ENCODE measurements around the gene LRCH3. TPM values are rescaled to one million over a fixed set of nuclear protein-coding genes. Genes with fewer than 3 reads are reported as not detected.

Gene LRCH3
- total RNA-seq, 1 experiment from 2014 or later: 43.1 TPM

- Histone ChIP-seq H3K4me2 (ENCODE audit: low read length) (no peak overlapping the region), H3K9ac (ENCODE audit: low read length) (no peak overlapping the region), H4K20me1 (ENCODE audit: low read length) (no peaks in the 10 kb centered on the region), H3K4me3 (ENCODE audit: low read length) (no peak overlapping the region), H3K27ac (ENCODE audit: low read length) (no peak overlapping the region), H3K79me2 (ENCODE audit: low read length) (no peaks in the 10 kb centered on the region), H3K9me3 (ENCODE audit: low read length) (no peaks in the 10 kb centered on the region), H2AFZ (ENCODE audit: low read length) (no peak overlapping the region), H3K36me3 (ENCODE audit: low read depth, low read length) (peaks cover 5% of the 10 kb centered on the region; the same call in 1 of the 2 replicates), H3F3A (ENCODE audit: low read length, unreplicated experiment) (no peaks in the 10 kb centered on the region), H3K9me2 (replicated peaks; ENCODE audit: low read length) (no peaks in the 10 kb centered on the region), H3K27me3 (ENCODE audit: low read length) (no peaks in the 10 kb centered on the region), H3K4me1 (ENCODE audit: insufficient read depth, low read length) (no peaks in the 10 kb centered on the region)
- no peak for TF ChIP-seq EZH2phosphoT487 (IDR thresholded peaks at IDR 0.05; ENCODE audit: borderline replicate concordance, low read length)
- TF ChIP-seq EZH2 (IDR thresholded peaks at IDR 0.05; ENCODE audit: low read length, unreplicated experiment): no peak
- no peak for TF ChIP-seq CTCF (conservative IDR thresholded peaks at IDR 0.05; ENCODE audit: low read depth, low read length)
- intact Hi-C loops (cut with micrococcal nuclease): no loop called here
- ChIA-PET POLR2A (ENCODE audit: unreplicated experiment) (no interaction called here), CTCF (interaction anchor here (0.6 kb wide), 1 partner anchor 31 kb away, joined by 7 read pairs; no protein-coding TSS in a partner anchor)
- BruUV-seq (replicated peaks): no TSS peak
- DNase-seq (peak; percentile 6), ATAC-seq (peak; percentile 66)
Measured at GRCh38 chr3:197874064-197874463, 83.0 kb downstream of the LRCH3 start.

- Histone ChIP-seq H3K4me1 (ENCODE audit: insufficient read depth, low read length) (no peaks in the 10 kb centered on the region), H2AFZ (ENCODE audit: low read length) (no peak overlapping the region), H3K4me3 (ENCODE audit: low read length) (no peak overlapping the region), H3F3A (ENCODE audit: low read length, unreplicated experiment) (no peaks in the 10 kb centered on the region), H3K4me2 (ENCODE audit: low read length) (no peak overlapping the region), H4K20me1 (ENCODE audit: low read length) (no peaks in the 10 kb centered on the region), H3K27me3 (ENCODE audit: low read length) (no peaks in the 10 kb centered on the region), H3K36me3 (ENCODE audit: low read depth, low read length) (peaks cover 5% of the 10 kb centered on the region; the same call in 1 of the 2 replicates), H3K9me3 (ENCODE audit: low read length) (no peaks in the 10 kb centered on the region), H3K9ac (ENCODE audit: low read length) (no peak overlapping the region), H3K79me2 (ENCODE audit: low read length) (no peaks in the 10 kb centered on the region), H3K27ac (ENCODE audit: low read length) (no peak overlapping the region), H3K9me2 (replicated peaks; ENCODE audit: low read length) (no peaks in the 10 kb centered on the region)
- no TSS peak for BruUV-seq (replicated peaks)
- TF ChIP-seq EZH2 (IDR thresholded peaks at IDR 0.05; ENCODE audit: low read length, unreplicated experiment): no peak
- TF ChIP-seq CTCF (conservative IDR thresholded peaks at IDR 0.05; ENCODE audit: low read depth, low read length): no peak
- no peak for TF ChIP-seq EZH2phosphoT487 (IDR thresholded peaks at IDR 0.05; ENCODE audit: borderline replicate concordance, low read length)
- intact Hi-C loops (cut with micrococcal nuclease): no loop called here
- ChIA-PET CTCF (interaction anchor here (0.6 kb wide), 1 partner anchor 31 kb away, joined by 7 read pairs; no protein-coding TSS in a partner anchor), POLR2A (ENCODE audit: unreplicated experiment) (no interaction called here)
- ATAC-seq (no peak), DNase-seq (no peak)
Measured at GRCh38 chr3:197874653-197875052, 83.6 kb downstream of the LRCH3 start.

- no peaks in the 10 kb centered on the region for H4K20me1 ChIP-seq (ENCODE audit: low read length)
- H3K79me2 ChIP-seq (ENCODE audit: low read length): no peaks in the 10 kb centered on the region
- H3F3A ChIP-seq (ENCODE audit: low read length, unreplicated experiment): no peaks in the 10 kb centered on the region
- DNase-seq (no peak), ATAC-seq (no peak)
- no TSS peak for BruUV-seq (replicated peaks)
- no peak overlapping the region for H3K4me2 ChIP-seq (ENCODE audit: low read length)
- no peaks in the 10 kb centered on the region for H3K27me3 ChIP-seq (ENCODE audit: low read length)
- H3K4me1 ChIP-seq (ENCODE audit: insufficient read depth, low read length): no peaks in the 10 kb centered on the region
- POLR2A ChIA-PET (ENCODE audit: unreplicated experiment): no interaction called here
- intact Hi-C loops (cut with micrococcal nuclease): no loop called here
- H3K9me2 ChIP-seq (replicated peaks; ENCODE audit: low read length): no peaks in the 10 kb centered on the region
- no peak overlapping the region for H3K27ac ChIP-seq (ENCODE audit: low read length)
- H3K9ac ChIP-seq (ENCODE audit: low read length): no peak overlapping the region
- CTCF ChIA-PET: no interaction called here
- H3K4me3 ChIP-seq (ENCODE audit: low read length): no peak overlapping the region
- 0 out of 2 replicates have a peak, but pooled peaks cover 5% of the 10 kb centered on the region for H3K36me3 ChIP-seq (ENCODE audit: low read depth, low read length)
- no peak overlapping the region for H2AFZ ChIP-seq (ENCODE audit: low read length)
- no peak for TF ChIP-seq CTCF (conservative IDR thresholded peaks at IDR 0.05; ENCODE audit: low read depth, low read length)
- no peak for TF ChIP-seq EZH2phosphoT487 (IDR thresholded peaks at IDR 0.05; ENCODE audit: borderline replicate concordance, low read length)
- no peak for TF ChIP-seq EZH2 (IDR thresholded peaks at IDR 0.05; ENCODE audit: low read length, unreplicated experiment)
- H3K9me3 ChIP-seq (ENCODE audit: low read length): no peaks in the 10 kb centered on the region
Measured at GRCh38 chr3:197877902-197878301, 86.8 kb downstream of the LRCH3 start.

All from PC-3 (cell line).